Measurements from ENCODE around the gene NMU.

- TF ChIP-seq POLR2A (IDR thresholded peaks at IDR 0.05) (no peak), CTCF (IDR thresholded peaks at IDR 0.05) (no peak)
Measured at GRCh38 chr4:55609393-55609866, 26.7 kb downstream of the NMU start.

Measured in testis (tissue), 2 donors.